Endothelial cell of umbilical vein (primary cell): ENCODE results near the gene LMAN2.
"Not testable (repeated sequence)": the region's sequence is repeated elsewhere in the genome, so short reads cannot be mapped to it uniquely, and the experiment has no call there.

Source experiments
- EZH2 ChIP-seq: IDR thresholded peaks from 2 replicates; pipeline ENCODE4 v1.6.1; 2012; ENCODE audit warnings: borderline replicate concordance, low read depth, mild to moderate bottlenecking, moderate library complexity, low read length, inconsistent platforms; ENCODE audit not compliant: severe bottlenecking
- POLR2A ChIP-seq: IDR thresholded peaks from 2 replicates; pipeline ENCODE4 v1.6.1; 2012; ENCODE audit warnings: low read depth, mild to moderate bottlenecking, control low read depth, low read length
- POLR2AphosphoS5 ChIP-seq: IDR thresholded peaks from 2 replicates; pipeline ENCODE4 v1.6.1; 2012; ENCODE audit warnings: low read depth, mild to moderate bottlenecking, control low read depth, low read length, moderate library complexity; ENCODE audit not compliant: insufficient read depth

DNA sequence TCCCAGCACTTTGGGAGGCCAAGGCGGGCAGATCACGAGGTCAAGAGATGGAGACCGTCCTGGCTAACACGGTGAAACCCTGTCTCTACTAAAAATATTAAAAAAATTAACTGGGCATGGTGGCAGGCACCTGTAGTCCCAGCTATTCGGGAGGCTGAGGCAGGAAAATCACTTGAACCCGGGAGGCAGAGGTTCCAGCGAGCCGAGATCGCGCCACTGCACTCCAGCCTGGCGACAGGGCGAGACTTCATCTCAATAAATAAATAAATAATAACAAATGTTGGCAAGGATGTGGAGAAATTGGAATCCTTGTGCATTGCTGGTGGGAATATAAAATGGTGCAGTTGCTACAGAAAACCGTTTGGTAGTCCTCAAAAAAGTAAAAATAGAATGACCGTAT is 8.5 kb downstream of the LMAN2 start:
- TF ChIP-seq EZH2, POLR2A, POLR2AphosphoS5: not testable (repeated sequence)
